Measurements from ENCODE around the gene LRRC75B. TPM values are rescaled to one million over a fixed set of nuclear protein-coding genes. Genes with fewer than 3 reads are reported as not detected.

LRRC75B gene
- total RNA-seq, 1 donor from 2014 or later, result 14.1 TPM

GRCh38 chr22:24548812-24549211, 44.1 kb downstream of the LRRC75B start:
- no peak for DNase-seq (ENCODE audit: low read depth)
- H3K4me3 ChIP-seq (ENCODE audit: low read depth, low read length), result no peak overlapping the region
- TF ChIP-seq CTCF (conservative IDR thresholded peaks at IDR 0.05; ENCODE audit: low read depth, low read length), result no peak

GRCh38 chr22:24543679-24544243, 49.1 kb downstream of the LRRC75B start:
- DNase-seq (ENCODE audit: low read depth), result no peak
- H3K4me3 ChIP-seq (ENCODE audit: low read depth, low read length), result no peak overlapping the region
- no peak for TF ChIP-seq CTCF (conservative IDR thresholded peaks at IDR 0.05; ENCODE audit: low read depth, low read length)

- TF ChIP-seq CTCF (conservative IDR thresholded peaks at IDR 0.05; ENCODE audit: low read depth, low read length), result no peak
- no peak overlapping the region for H3K4me3 ChIP-seq (ENCODE audit: low read depth, low read length)
- DNase-seq (ENCODE audit: low read depth), result no peak
Observed at GRCh38 chr22:24543185-24543601, 49.7 kb downstream of the LRRC75B start.

GRCh38 chr22:24542641-24543040, 50.2 kb downstream of the LRRC75B start:
- no peak for TF ChIP-seq CTCF (conservative IDR thresholded peaks at IDR 0.05; ENCODE audit: low read depth, low read length)
- no peak overlapping the region for H3K4me3 ChIP-seq (ENCODE audit: low read depth, low read length)
- DNase-seq (ENCODE audit: low read depth), result no peak

GRCh38 chr22:24541681-24542515, 51.0 kb downstream of the LRRC75B start:
- no peak overlapping the region for H3K4me3 ChIP-seq (ENCODE audit: low read depth, low read length)
- no peak for TF ChIP-seq CTCF (conservative IDR thresholded peaks at IDR 0.05; ENCODE audit: low read depth, low read length)
- no peak for DNase-seq (ENCODE audit: low read depth)

- TF ChIP-seq CTCF (conservative IDR thresholded peaks at IDR 0.05; ENCODE audit: low read depth, low read length), result no peak
- no peak overlapping the region for H3K4me3 ChIP-seq (ENCODE audit: low read depth, low read length)
- DNase-seq (ENCODE audit: low read depth), result no peak
Observed at GRCh38 chr22:24540470-24540869, 52.4 kb downstream of the LRRC75B start.

All from epithelial cell of proximal tubule (primary cell).